Measurements from ENCODE around the gene NPHP4.

NPHP4 gene

GRCh38 chr1:5907966-5908365 is 84.3 kb downstream of the NPHP4 start:
- Histone ChIP-seq H3K36me3 (ENCODE audit: control insufficient read depth, low read depth, low read length) (peaks cover 5% of the 10 kb centered on the region), H3K4me3 (ENCODE audit: low read length) (no peak overlapping the region), H3K9me3 (ENCODE audit: control insufficient read depth, low read depth, low read length) (no peaks in the 10 kb centered on the region), H3K4me1 (ENCODE audit: control insufficient read depth, low read depth, low read length) (no peaks in the 10 kb centered on the region), H3K27ac (ENCODE audit: low read length) (no peak overlapping the region), H3K27me3 (ENCODE audit: control insufficient read depth, insufficient read depth, low read length) (no peaks in the 10 kb centered on the region), H3K9ac (ENCODE audit: low read length) (no peak overlapping the region)

DNA sequence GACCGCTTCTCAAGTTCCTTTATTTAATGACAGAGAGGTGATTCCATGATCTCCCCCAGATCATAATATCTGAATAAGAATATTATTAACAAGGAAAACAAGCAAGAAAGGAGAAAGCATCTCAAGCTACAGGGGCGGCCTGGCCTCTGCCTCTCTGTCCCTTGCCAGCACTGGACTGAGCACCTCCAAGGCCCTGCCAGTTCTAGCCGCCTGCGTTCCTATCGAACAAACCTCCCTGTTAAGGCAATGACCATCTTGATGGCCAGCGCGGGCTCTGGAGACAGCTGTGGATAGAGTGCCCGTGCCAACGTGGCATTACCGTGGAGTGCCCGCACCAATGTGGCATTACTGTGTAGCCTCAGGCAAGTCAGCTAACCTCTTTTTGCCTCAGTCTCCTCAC is 84.8 kb downstream of the NPHP4 start:
- Histone ChIP-seq H3K36me3 (ENCODE audit: control insufficient read depth, low read depth, low read length) (peaks cover 5% of the 10 kb centered on the region), H3K4me3 (ENCODE audit: low read length) (no peak overlapping the region), H3K9ac (ENCODE audit: low read length) (no peak overlapping the region), H3K9me3 (ENCODE audit: control insufficient read depth, low read depth, low read length) (no peaks in the 10 kb centered on the region), H3K27ac (ENCODE audit: low read length) (no peak overlapping the region), H3K27me3 (ENCODE audit: control insufficient read depth, insufficient read depth, low read length) (no peaks in the 10 kb centered on the region), H3K4me1 (ENCODE audit: control insufficient read depth, low read depth, low read length) (peaks cover under 1% of the 10 kb centered on the region)

DNA sequence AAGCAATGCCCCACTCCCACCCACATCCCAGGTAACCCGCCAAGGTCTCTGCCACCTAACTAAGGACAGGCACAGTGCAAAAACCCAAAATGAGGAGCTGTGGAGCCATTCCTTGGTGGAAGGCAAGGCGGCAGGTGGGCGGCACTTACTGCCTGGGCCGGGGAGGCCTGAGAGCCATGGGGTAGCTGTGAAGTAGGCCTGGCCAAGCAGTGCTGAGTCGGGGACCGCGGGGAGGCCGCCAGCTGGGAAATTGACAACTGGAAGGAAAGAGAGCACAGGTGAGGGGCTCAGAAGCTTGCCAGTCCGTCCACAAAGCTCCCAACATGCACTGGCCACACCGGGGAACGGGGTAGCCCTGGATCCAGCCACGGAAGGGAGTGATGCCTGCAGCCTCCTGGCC is 85.3 kb downstream of the NPHP4 start:
- Histone ChIP-seq H3K27me3 (ENCODE audit: control insufficient read depth, insufficient read depth, low read length) (no peaks in the 10 kb centered on the region), H3K4me3 (ENCODE audit: low read length) (no peak overlapping the region), H3K36me3 (ENCODE audit: control insufficient read depth, low read depth, low read length) (peaks cover 5% of the 10 kb centered on the region), H3K27ac (ENCODE audit: low read length) (no peak overlapping the region), H3K9ac (ENCODE audit: low read length) (no peak overlapping the region), H3K4me1 (ENCODE audit: control insufficient read depth, low read depth, low read length) (peaks cover 5% of the 10 kb centered on the region), H3K9me3 (ENCODE audit: control insufficient read depth, low read depth, low read length) (no peaks in the 10 kb centered on the region)

- H3K4me1 ChIP-seq (ENCODE audit: control insufficient read depth, low read depth, low read length), result peaks cover 10% of the 10 kb centered on the region
- peaks cover 5% of the 10 kb centered on the region for H3K36me3 ChIP-seq (ENCODE audit: control insufficient read depth, low read depth, low read length)
- no peak overlapping the region for H3K4me3 ChIP-seq (ENCODE audit: low read length)
- no peak overlapping the region for H3K9ac ChIP-seq (ENCODE audit: low read length)
- no peaks in the 10 kb centered on the region for H3K9me3 ChIP-seq (ENCODE audit: control insufficient read depth, low read depth, low read length)
- no peaks in the 10 kb centered on the region for H3K27me3 ChIP-seq (ENCODE audit: control insufficient read depth, insufficient read depth, low read length)
- no peak overlapping the region for H3K27ac ChIP-seq (ENCODE audit: low read length)
These were observed 86.1 kb downstream of the NPHP4 start for GRCh38 chr1:5906116-5906515.

DNA sequence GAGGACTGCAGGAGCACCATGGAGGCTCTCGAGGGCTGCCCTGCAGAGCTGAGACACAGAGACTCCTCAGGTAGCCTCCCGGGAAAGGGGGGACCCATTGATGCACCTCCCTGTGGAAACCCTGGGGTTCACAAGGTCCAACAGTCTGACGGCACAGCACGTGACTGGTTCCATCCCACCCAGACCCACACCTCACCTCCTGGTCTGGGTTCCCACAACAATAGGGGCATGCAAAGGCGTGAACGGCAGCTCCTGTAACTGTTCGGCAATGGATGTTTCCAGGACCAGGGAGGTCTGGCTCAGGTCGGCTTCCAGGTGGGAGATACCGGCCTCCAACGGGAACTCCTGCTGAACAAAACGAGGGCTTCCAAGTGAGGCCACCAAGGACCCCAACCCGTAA is 86.8 kb downstream of the NPHP4 start:
- no peak overlapping the region for H3K9ac ChIP-seq (ENCODE audit: low read length)
- H3K27me3 ChIP-seq (ENCODE audit: control insufficient read depth, insufficient read depth, low read length), result no peaks in the 10 kb centered on the region
- peaks cover 5% of the 10 kb centered on the region for H3K36me3 ChIP-seq (ENCODE audit: control insufficient read depth, low read depth, low read length)
- H3K4me1 ChIP-seq (ENCODE audit: control insufficient read depth, low read depth, low read length), result peaks cover 10% of the 10 kb centered on the region
- H3K27ac ChIP-seq (ENCODE audit: low read length), result no peak overlapping the region
- no peak overlapping the region for H3K4me3 ChIP-seq (ENCODE audit: low read length)
- H3K9me3 ChIP-seq (ENCODE audit: control insufficient read depth, low read depth, low read length), result no peaks in the 10 kb centered on the region

GRCh38 chr1:5904551-5904950 is 87.7 kb downstream of the NPHP4 start:
- Histone ChIP-seq H3K27me3 (ENCODE audit: control insufficient read depth, insufficient read depth, low read length) (no peaks in the 10 kb centered on the region), H3K4me1 (ENCODE audit: control insufficient read depth, low read depth, low read length) (peaks cover 10% of the 10 kb centered on the region), H3K4me3 (ENCODE audit: low read length) (no peak overlapping the region), H3K36me3 (ENCODE audit: control insufficient read depth, low read depth, low read length) (peaks cover 5% of the 10 kb centered on the region), H3K9ac (ENCODE audit: low read length) (no peak overlapping the region), H3K27ac (ENCODE audit: low read length) (no peak overlapping the region), H3K9me3 (ENCODE audit: control insufficient read depth, low read depth, low read length) (no peaks in the 10 kb centered on the region)

DNA sequence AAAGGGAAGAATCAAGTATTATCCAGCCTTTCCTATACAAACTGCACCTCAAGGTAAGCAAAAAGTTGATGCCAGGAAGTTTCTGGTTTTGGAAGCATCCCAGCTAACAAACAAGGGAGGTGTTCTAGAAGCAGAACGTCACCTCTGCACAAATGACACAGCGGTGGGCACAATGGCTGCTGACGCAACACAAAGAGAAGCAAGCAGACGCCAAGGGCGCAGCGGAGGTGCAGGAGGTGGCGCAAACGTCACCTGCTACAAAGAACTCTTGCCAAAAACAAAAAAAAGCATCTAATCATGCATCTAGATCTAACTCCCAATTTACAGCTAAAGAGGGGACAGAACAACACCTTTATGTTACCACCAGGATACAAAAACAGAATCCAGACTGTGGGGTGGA is 88.5 kb downstream of the NPHP4 start:
- H3K4me3 ChIP-seq (ENCODE audit: low read length), result no peak overlapping the region
- no peaks in the 10 kb centered on the region for H3K27me3 ChIP-seq (ENCODE audit: control insufficient read depth, insufficient read depth, low read length)
- H3K9me3 ChIP-seq (ENCODE audit: control insufficient read depth, low read depth, low read length), result no peaks in the 10 kb centered on the region
- H3K36me3 ChIP-seq (ENCODE audit: control insufficient read depth, low read depth, low read length), result peaks cover 5% of the 10 kb centered on the region
- H3K4me1 ChIP-seq (ENCODE audit: control insufficient read depth, low read depth, low read length), result peaks cover 10% of the 10 kb centered on the region
- no peak overlapping the region for H3K27ac ChIP-seq (ENCODE audit: low read length)
- H3K9ac ChIP-seq (ENCODE audit: low read length), result no peak overlapping the region

DNA sequence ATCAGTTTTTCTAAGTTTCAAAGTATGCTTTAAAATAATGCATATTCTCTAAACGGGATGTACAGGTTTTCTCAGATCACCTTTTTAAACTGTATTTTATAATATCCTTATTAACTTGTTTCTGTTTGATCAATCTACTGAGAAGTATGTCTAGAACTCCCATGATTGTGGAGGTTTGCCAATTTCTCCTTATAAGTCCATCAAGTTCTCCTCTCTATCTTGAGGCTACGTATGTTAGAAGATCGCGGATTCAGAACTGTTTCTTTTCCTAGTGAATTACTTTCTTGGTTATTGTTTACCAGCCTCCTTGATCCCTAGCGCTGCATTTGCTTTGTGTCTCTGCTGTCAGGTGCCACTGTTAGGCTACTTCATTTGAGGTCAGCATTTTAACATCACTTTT is 89.2 kb downstream of the NPHP4 start:
- Histone ChIP-seq H3K27me3 (ENCODE audit: control insufficient read depth, insufficient read depth, low read length) (no peaks in the 10 kb centered on the region), H3K36me3 (ENCODE audit: control insufficient read depth, low read depth, low read length) (peaks cover 5% of the 10 kb centered on the region), H3K27ac (ENCODE audit: low read length) (no peak overlapping the region), H3K4me3 (ENCODE audit: low read length) (no peak overlapping the region), H3K9ac (ENCODE audit: low read length) (no peak overlapping the region), H3K4me1 (ENCODE audit: control insufficient read depth, low read depth, low read length) (peaks cover 13% of the 10 kb centered on the region), H3K9me3 (ENCODE audit: control insufficient read depth, low read depth, low read length) (no peaks in the 10 kb centered on the region)

DNA sequence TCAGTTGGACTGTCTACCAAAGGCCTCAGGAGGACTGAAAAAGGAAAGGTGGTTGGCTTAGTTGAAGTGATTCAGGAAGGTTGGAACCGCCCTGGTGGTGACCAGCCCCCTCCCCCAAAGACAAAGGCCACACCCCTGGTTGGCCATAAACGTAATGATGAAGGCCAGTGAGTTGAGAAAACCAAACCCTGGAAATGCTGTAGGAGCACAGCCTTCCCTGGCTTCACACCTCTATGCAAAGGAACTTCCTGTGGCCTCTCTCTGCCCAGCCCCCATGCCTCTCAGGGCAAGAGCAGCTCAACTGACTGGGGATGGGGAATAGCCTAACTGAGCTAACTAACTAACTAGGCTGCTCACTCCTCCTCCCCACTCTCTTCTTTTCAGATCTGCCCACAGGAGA is 90.4 kb downstream of the NPHP4 start:
- H3K4me1 ChIP-seq (ENCODE audit: control insufficient read depth, low read depth, low read length), result peaks cover 25% of the 10 kb centered on the region
- H3K9me3 ChIP-seq (ENCODE audit: control insufficient read depth, low read depth, low read length), result no peaks in the 10 kb centered on the region
- H3K36me3 ChIP-seq (ENCODE audit: control insufficient read depth, low read depth, low read length), result peaks cover 5% of the 10 kb centered on the region
- no peak overlapping the region for H3K4me3 ChIP-seq (ENCODE audit: low read length)
- H3K9ac ChIP-seq (ENCODE audit: low read length), result no peak overlapping the region
- H3K27ac ChIP-seq (ENCODE audit: low read length), result no peak overlapping the region
- H3K27me3 ChIP-seq (ENCODE audit: control insufficient read depth, insufficient read depth, low read length), result no peaks in the 10 kb centered on the region

- Histone ChIP-seq H3K27me3 (ENCODE audit: control insufficient read depth, insufficient read depth, low read length) (no peaks in the 10 kb centered on the region), H3K27ac (ENCODE audit: low read length) (no peak overlapping the region), H3K9me3 (ENCODE audit: control insufficient read depth, low read depth, low read length) (no peaks in the 10 kb centered on the region), H3K36me3 (ENCODE audit: control insufficient read depth, low read depth, low read length) (peaks cover 5% of the 10 kb centered on the region), H3K4me3 (ENCODE audit: low read length) (no peak overlapping the region), H3K4me1 (ENCODE audit: control insufficient read depth, low read depth, low read length) (peaks cover 32% of the 10 kb centered on the region), H3K9ac (ENCODE audit: low read length) (no peak overlapping the region)
These were observed 91.1 kb downstream of the NPHP4 start for GRCh38 chr1:5901150-5901549.

GRCh38 chr1:5898266-5898665 is 94.0 kb downstream of the NPHP4 start:
- Histone ChIP-seq H3K27ac (ENCODE audit: low read length) (no peak overlapping the region), H3K27me3 (ENCODE audit: control insufficient read depth, insufficient read depth, low read length) (no peaks in the 10 kb centered on the region), H3K9me3 (ENCODE audit: control insufficient read depth, low read depth, low read length) (no peaks in the 10 kb centered on the region), H3K4me1 (ENCODE audit: control insufficient read depth, low read depth, low read length) (peaks cover 39% of the 10 kb centered on the region), H3K9ac (ENCODE audit: low read length) (no peak overlapping the region), H3K36me3 (ENCODE audit: control insufficient read depth, low read depth, low read length) (no peaks in the 10 kb centered on the region), H3K4me3 (ENCODE audit: low read length) (no peak overlapping the region)

- Histone ChIP-seq H3K27me3 (ENCODE audit: control insufficient read depth, insufficient read depth, low read length) (no peaks in the 10 kb centered on the region), H3K9me3 (ENCODE audit: control insufficient read depth, low read depth, low read length) (no peaks in the 10 kb centered on the region), H3K27ac (ENCODE audit: low read length) (peak overlapping the region; percentile 58), H3K4me3 (ENCODE audit: low read length) (peak overlapping the region; percentile 23), H3K36me3 (ENCODE audit: control insufficient read depth, low read depth, low read length) (no peaks in the 10 kb centered on the region), H3K4me1 (ENCODE audit: control insufficient read depth, low read depth, low read length) (peaks cover 34% of the 10 kb centered on the region), H3K9ac (ENCODE audit: low read length) (peak overlapping the region; percentile 32)
These were observed 95.2 kb downstream of the NPHP4 start for GRCh38 chr1:5896706-5897660.

All from iPS-18a (cell line).